ENCODE measurements around the gene C18orf32.
"Not testable (repeated sequence)": the region's sequence is repeated elsewhere in the genome, so short reads cannot be mapped to it uniquely, and the experiment has no call there.

Gene C18orf32

GRCh38 chr18:49459404-49460171 lies 27.4 kb downstream of the C18orf32 start:
- Histone ChIP-seq H3K36me3 (replicated peaks; ENCODE audit: low read depth, low read length) (peaks cover 4% of the 10 kb centered on the region), H4K20me1 (ENCODE audit: insufficient read depth, low read length) (peaks cover 28% of the 10 kb centered on the region), H3K9me3 (ENCODE audit: insufficient read depth, low read length) (no peaks in the 10 kb centered on the region), H3K4me3 (ENCODE audit: low read length) (peak overlapping the region; percentile 81), H3K27me3 (ENCODE audit: low read depth, low read length) (no peaks in the 10 kb centered on the region), H3K4me1 (ENCODE audit: low read length) (peaks cover 17% of the 10 kb centered on the region), H3K27ac (ENCODE audit: low read length) (no peak overlapping the region), H3K9ac (ENCODE audit: low read length) (peak overlapping the region; percentile 88), H2AFZ (ENCODE audit: low read depth, low read length) (peak overlapping the region; percentile 85), H3K4me2 (ENCODE audit: low read length) (peak overlapping the region; percentile 90), H3K79me2 (ENCODE audit: low read length) (peaks cover 56% of the 10 kb centered on the region)
- TF ChIP-seq EZH2phosphoT487 (IDR thresholded peaks at IDR 0.05; ENCODE audit: low read depth): no peak
- no peak for TF ChIP-seq CTCF (IDR thresholded peaks at IDR 0.05; ENCODE audit: low read depth, low read length)

GRCh38 chr18:49457616-49458015 lies 29.4 kb downstream of the C18orf32 start:
- no peak overlapping the region for H3K4me2 ChIP-seq (ENCODE audit: low read length)
- peaks cover 14% of the 10 kb centered on the region for H3K4me1 ChIP-seq (ENCODE audit: low read length)
- H4K20me1 ChIP-seq (ENCODE audit: insufficient read depth, low read length): peaks cover 28% of the 10 kb centered on the region
- no peak overlapping the region for H2AFZ ChIP-seq (ENCODE audit: low read depth, low read length)
- H3K27ac ChIP-seq (ENCODE audit: low read length): no peak overlapping the region
- no peaks in the 10 kb centered on the region for H3K9me3 ChIP-seq (ENCODE audit: insufficient read depth, low read length)
- peaks cover 68% of the 10 kb centered on the region for H3K79me2 ChIP-seq (ENCODE audit: low read length)
- TF ChIP-seq CTCF (IDR thresholded peaks at IDR 0.05; ENCODE audit: low read depth, low read length) (no peak), EZH2phosphoT487 (IDR thresholded peaks at IDR 0.05; ENCODE audit: low read depth) (no peak)
- no peak overlapping the region for H3K9ac ChIP-seq (ENCODE audit: low read length)
- H3K36me3 ChIP-seq (replicated peaks; ENCODE audit: low read depth, low read length): peaks cover 4% of the 10 kb centered on the region
- H3K4me3 ChIP-seq (ENCODE audit: low read length): no peak overlapping the region
- H3K27me3 ChIP-seq (ENCODE audit: low read depth, low read length): no peaks in the 10 kb centered on the region

GRCh38 chr18:49456794-49457193 lies 30.2 kb downstream of the C18orf32 start:
- TF ChIP-seq EZH2phosphoT487 (IDR thresholded peaks at IDR 0.05; ENCODE audit: low read depth) (no peak), CTCF (IDR thresholded peaks at IDR 0.05; ENCODE audit: low read depth, low read length) (no peak)
- Histone ChIP-seq H3K4me2 (ENCODE audit: low read length) (no peak overlapping the region), H3K9ac (ENCODE audit: low read length) (no peak overlapping the region), H3K36me3 (replicated peaks; ENCODE audit: low read depth, low read length) (peaks cover 4% of the 10 kb centered on the region), H3K9me3 (ENCODE audit: insufficient read depth, low read length) (no peaks in the 10 kb centered on the region), H4K20me1 (ENCODE audit: insufficient read depth, low read length) (peaks cover 28% of the 10 kb centered on the region), H2AFZ (ENCODE audit: low read depth, low read length) (no peak overlapping the region), H3K27ac (ENCODE audit: low read length) (no peak overlapping the region), H3K4me3 (ENCODE audit: low read length) (no peak overlapping the region), H3K4me1 (ENCODE audit: low read length) (peaks cover 14% of the 10 kb centered on the region), H3K79me2 (ENCODE audit: low read length) (peaks cover 68% of the 10 kb centered on the region), H3K27me3 (ENCODE audit: low read depth, low read length) (no peaks in the 10 kb centered on the region)

- H3K27ac ChIP-seq (ENCODE audit: low read length); H3K9ac ChIP-seq (ENCODE audit: low read length); H3K4me2 ChIP-seq (ENCODE audit: low read length); H3K27me3 ChIP-seq (ENCODE audit: low read depth, low read length); H3K9me3 ChIP-seq (ENCODE audit: insufficient read depth, low read length); H2AFZ ChIP-seq (ENCODE audit: low read depth, low read length); H3K4me1 ChIP-seq (ENCODE audit: low read length); H3K4me3 ChIP-seq (ENCODE audit: low read length): not testable (repeated sequence)
- H4K20me1 ChIP-seq (ENCODE audit: insufficient read depth, low read length): peaks cover 23% of the 10 kb centered on the region; the same call in 1 of the 2 replicates
- peaks cover 19% of the 10 kb centered on the region for H3K36me3 ChIP-seq (replicated peaks; ENCODE audit: low read depth, low read length)
- H3K79me2 ChIP-seq (ENCODE audit: low read length): peaks cover 69% of the 10 kb centered on the region
Measured at GRCh38 chr18:49452534-49452933, 34.5 kb downstream of the C18orf32 start.
